HG02763 (cell line): ENCODE measurements around the gene DIPK1A.
"Not testable (repeated sequence)": the region's sequence is repeated elsewhere in the genome, so short reads cannot be mapped to it uniquely, and the experiment has no call there.

Experiments used
- ATAC-seq: cut with Tn5 transposase; IDR thresholded peaks from one replicate; pipeline ENCODE4 v1.9.1; 2021; ENCODE audit warnings: mild to moderate bottlenecking, moderate library complexity; ENCODE audit not compliant: unreplicated experiment

DIPK1A gene

DNA sequence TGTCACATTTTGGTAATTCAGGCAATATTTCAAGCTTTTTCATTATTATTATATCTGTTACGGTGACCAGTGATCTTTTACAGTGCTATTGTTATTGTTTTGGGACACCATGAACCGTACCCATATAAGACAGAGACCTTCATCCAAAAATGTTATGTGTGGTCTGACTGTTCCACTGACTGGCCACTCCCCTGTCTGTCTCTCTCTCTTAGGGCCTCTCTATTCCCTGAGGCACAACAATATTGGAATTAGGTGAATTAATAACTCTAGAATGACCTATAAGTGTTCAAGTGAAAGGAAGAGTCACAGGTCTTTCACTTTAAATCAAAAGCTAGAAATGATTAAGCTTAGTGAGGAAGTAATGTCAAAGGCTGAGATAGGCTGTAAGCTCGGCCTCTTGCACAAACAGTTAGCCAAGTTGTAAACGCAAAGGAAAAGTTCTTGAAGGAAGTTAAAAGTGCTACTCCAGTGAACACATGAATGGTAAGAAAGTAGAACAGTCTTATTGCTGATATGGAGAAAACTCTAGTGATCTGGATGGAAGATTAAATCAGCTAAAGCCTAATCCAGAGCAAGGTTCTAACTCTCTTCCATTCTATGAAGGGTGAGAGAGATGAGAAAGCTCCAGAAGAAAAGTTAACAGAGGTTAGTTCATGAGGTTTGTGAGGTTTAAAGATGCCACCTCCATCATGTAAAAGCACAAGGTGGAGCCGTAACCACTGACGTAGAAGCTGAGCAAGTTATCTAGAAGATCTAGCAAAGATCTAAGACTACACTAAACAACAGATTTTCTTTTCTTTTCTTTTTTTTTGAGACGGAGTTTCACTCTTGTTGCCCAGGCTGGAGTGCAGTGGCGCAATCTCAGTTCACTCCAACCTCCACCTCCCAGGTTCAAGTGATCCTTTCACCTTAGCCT lies 19.7 kb upstream of the DIPK1A start:
- peak; percentile 44 for ATAC-seq

GRCh38 chr1:92975551-92976232 lies 14.4 kb upstream of the DIPK1A start:
- ATAC-seq: peak; percentile 74

DNA sequence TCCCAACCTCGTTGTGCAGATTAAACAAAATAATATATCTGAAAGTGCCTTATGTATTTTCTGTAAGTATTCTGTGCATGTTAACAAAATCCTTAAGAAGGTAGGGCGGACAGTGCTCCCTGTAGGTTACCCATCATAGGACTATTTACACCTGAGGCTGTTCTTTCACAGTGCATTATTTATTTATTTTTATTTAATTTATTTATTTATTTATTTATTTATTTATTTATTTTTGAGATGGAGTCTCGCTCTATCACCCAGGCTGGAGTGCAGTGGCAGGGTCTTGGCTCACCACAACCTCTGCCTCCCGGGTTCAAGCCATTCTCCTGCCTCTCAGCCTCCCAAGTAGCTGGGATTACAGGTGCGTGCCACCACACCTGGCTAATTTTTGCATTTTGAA lies 12.8 kb upstream of the DIPK1A start:
- not testable (repeated sequence) for ATAC-seq

DNA sequence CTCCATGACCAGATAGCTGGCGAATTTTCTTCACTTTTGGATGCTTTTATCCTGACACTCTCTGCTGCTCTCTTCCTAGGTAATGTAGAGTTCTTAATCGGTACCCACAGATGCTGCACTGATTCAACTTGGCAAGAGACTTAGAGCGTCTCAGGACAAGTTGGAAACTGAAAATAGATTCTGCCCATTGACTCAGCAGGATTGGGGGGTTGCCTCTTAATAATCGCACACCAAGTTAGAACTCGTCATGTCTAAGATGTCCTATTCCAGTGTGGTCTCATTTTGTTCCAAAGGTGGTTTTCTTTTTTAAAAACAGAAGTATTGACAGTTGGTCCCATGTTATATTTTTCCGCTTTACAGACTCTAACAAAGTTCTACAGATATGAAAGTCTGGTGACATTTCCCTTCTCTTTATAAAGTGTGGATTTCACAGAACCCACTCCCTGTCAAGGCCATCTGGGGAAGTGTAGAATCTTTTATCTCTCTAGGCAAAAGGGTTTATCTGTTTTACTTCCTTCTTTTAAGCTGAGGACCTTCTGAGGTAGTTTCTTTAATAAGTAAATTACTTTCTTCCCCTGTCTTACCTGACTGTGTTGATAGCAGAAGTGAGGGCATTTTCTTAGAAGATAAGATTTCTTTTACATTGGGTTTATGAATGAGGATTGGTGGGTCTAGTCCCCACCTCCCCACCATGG lies 12.1 kb upstream of the DIPK1A start:
- no peak for ATAC-seq

GRCh38 chr1:92972409-92973129 lies 11.3 kb upstream of the DIPK1A start:
- ATAC-seq: no peak

DNA sequence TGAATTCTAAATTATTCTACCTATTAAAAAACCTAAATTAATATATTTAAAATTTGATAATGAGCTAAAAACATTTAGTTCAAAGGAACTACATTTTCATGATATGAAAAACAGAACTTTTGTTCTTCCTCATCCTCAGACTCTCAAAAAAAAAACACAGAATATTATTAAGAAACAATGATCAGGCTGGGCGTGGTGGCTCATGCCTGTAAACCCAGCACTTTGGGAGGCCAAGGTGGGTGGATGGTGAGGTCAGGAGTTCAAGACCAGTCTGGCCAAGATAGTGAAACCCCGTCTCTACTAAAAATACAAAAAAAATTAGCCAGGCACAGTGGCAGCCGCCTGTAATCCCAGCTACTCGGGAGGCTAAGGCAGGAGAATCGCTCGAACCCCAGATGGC lies 10.7 kb upstream of the DIPK1A start:
- ATAC-seq: not testable (repeated sequence)

GRCh38 chr1:92970990-92971689 lies 9.9 kb upstream of the DIPK1A start:
- no peak for ATAC-seq

- ATAC-seq: no peak
Observed at GRCh38 chr1:92969517-92969916, 8.3 kb upstream of the DIPK1A start.

GRCh38 chr1:92968138-92969032 lies 7.1 kb upstream of the DIPK1A start:
- peak; percentile 52 for ATAC-seq

- ATAC-seq: no peak
Observed at GRCh38 chr1:92964998-92965397, 3.7 kb upstream of the DIPK1A start.

DNA sequence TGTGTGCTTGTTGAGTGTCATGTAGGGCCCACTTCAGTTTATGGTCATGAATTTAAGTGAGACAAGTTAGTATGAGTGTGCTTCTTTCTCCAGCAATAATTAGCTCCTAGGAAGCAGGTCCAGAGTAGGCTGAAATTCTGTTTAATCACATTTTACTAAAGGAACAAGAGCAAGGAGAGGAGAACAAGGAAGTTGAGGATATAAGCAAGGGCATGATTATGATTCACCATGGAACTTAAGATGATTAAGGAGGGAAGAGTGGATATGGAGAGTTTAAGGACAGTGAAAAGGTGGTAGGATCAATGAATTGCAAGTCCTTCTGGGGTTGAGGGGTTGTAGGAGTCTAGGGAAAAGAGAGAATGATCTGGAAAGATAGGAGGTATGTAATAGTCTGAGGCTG lies 3.1 kb upstream of the DIPK1A start:
- ATAC-seq: no peak

GRCh38 chr1:92961896-92962752 lies 862 bp upstream of the DIPK1A start:
- ATAC-seq: peak; percentile 49

- ATAC-seq: peak; percentile 30
Observed at GRCh38 chr1:92960395-92961130, 699 bp downstream of the DIPK1A start.

GRCh38 chr1:92958203-92958970 lies 2.9 kb downstream of the DIPK1A start:
- ATAC-seq: no peak

GRCh38 chr1:92957030-92957734 lies 4.1 kb downstream of the DIPK1A start:
- peak; percentile 30 for ATAC-seq
